Endothelial cell of umbilical vein (primary cell): ENCODE measurements around the gene JAKMIP3. TPM values are rescaled to one million over a fixed set of nuclear protein-coding genes. Genes with fewer than 3 reads are reported as not detected.

ENCODE experiments used
- BruUV-seq: library from RNA; stranded (reverse); fragments of 400-500 nt; replicated peaks from 2 replicates; lab custom pipeline; 2021; lab: Mats Ljungman, UMichigan
- CTCF ChIA-PET: fragments of 300-600, 350-600 bp; sonication (Branson Sonifier 250); formaldehyde crosslinking; loops from one replicate; lab custom pipeline; 2021; ENCODE audit warnings: antibody characterized with exemption, inconsistent platforms; lab: Charles Lee
- POLR2A ChIA-PET: fragments of 300-600, 350-600 bp; sonication (Branson Sonifier 250); formaldehyde crosslinking; loops from one replicate; lab custom pipeline; 2021; ENCODE audit warnings: antibody characterized with exemption, inconsistent platforms; lab: Charles Lee
- DNase-seq: peaks from one replicate; pipeline ENCODE4 v3.0.0-alpha.2; 2011; ENCODE audit warnings: low read depth, low spot score
- FAIRE-seq: peaks from 2 replicates; lab custom pipeline; 2011; peaks lifted over from hg19 to GRCh38; lab: Jason Lieb, UNC
- H2AFZ ChIP-seq: 2 replicates; pipeline ENCODE4 v1.6.0; 2012; ENCODE audit warnings: low read depth, low read length, control low read depth, inconsistent platforms
- H3K27ac ChIP-seq: 2 replicates; pipeline ENCODE4 v1.5.1; 2011; ENCODE audit warnings: low read depth, mild to moderate bottlenecking, control low read depth, low read length, moderate library complexity; ENCODE audit not compliant: insufficient read depth
- H3K27me3 ChIP-seq, 2 experiments: 2 replicates each; pipeline versions ENCODE4 v1.6.0 to v1.6.1; 2011; ENCODE audit warnings: low read length in 2 of 2, mixed read lengths in 1 of 2; ENCODE audit not compliant: control insufficient read depth in 2 of 2, insufficient read depth in 2 of 2
- H3K36me3 ChIP-seq, 2 experiments: 2 replicates in 1 of 2; 3 replicates in 1 of 2; pipeline ENCODE4 v1.5.1; 2011; ENCODE audit warnings: low read length in 2 of 2, mild to moderate bottlenecking in 1 of 2, moderate library complexity in 1 of 2; ENCODE audit not compliant: control insufficient read depth in 2 of 2, insufficient read depth in 2 of 2; ENCODE audit errors: extremely low read depth in 1 of 2
- H3K4me1 ChIP-seq: 3 replicates; pipeline ENCODE4 v1.5.1; 2011; ENCODE audit warnings: mild to moderate bottlenecking, low read length; ENCODE audit not compliant: control insufficient read depth, insufficient read depth; ENCODE audit errors: extremely low read depth
- H3K4me2 ChIP-seq: 2 replicates; pipeline ENCODE4 v1.6.1; 2011; ENCODE audit warnings: low read length, control low read depth, mixed read lengths; ENCODE audit not compliant: insufficient read depth
- H3K4me3 ChIP-seq, 3 experiments: fragments of 200-600 bp in 1 of 3; sonication (generic), shearing (Covaris generic) in 1 of 3; replicated peaks in 1 of 3; 2 replicates each; pipeline ENCODE4 v1.5.1; 2011 to 2016; ENCODE audit warnings: control low read depth in 3 of 3, low read length in 3 of 3, mild to moderate bottlenecking in 2 of 3, inconsistent platforms in 1 of 3, low read depth in 1 of 3, moderate library complexity in 1 of 3; ENCODE audit not compliant: insufficient read depth in 1 of 3
- H3K79me2 ChIP-seq: 2 replicates; pipeline ENCODE4 v1.6.0; 2012; ENCODE audit warnings: low read length, inconsistent platforms; ENCODE audit not compliant: control insufficient read depth, insufficient read depth
- H3K9ac ChIP-seq: replicated peaks from 2 replicates; pipeline ENCODE3; 2011; ENCODE audit warnings: low read length, control low read depth; ENCODE audit not compliant: insufficient read depth; ENCODE audit errors: extremely low read depth
- H3K9me1 ChIP-seq: replicated peaks from 3 replicates; pipeline ENCODE4 v1.6.0; 2011; ENCODE audit warnings: mild to moderate bottlenecking, low read length; ENCODE audit not compliant: control insufficient read depth, insufficient read depth; ENCODE audit errors: extremely low read depth
- H3K9me3 ChIP-seq: replicated peaks from 2 replicates; pipeline ENCODE4 v1.5.1; 2012; ENCODE audit warnings: low read length, inconsistent platforms; ENCODE audit not compliant: control insufficient read depth, insufficient read depth
- H4K20me1 ChIP-seq: replicated peaks from 2 replicates; pipeline ENCODE3; 2011; ENCODE audit warnings: mild to moderate bottlenecking, low read length; ENCODE audit not compliant: control insufficient read depth, insufficient read depth; ENCODE audit errors: extremely low read depth
- CTCF ChIP-seq, 2 donors: IDR thresholded peaks; 1 replicate in 1 of 2; 2 replicates in 1 of 2; pipeline ENCODE4 v1.5.1; 2011; ENCODE audit warnings: low read length in 2 of 2, mild to moderate bottlenecking in 2 of 2, moderate library complexity in 2 of 2, control low read depth in 1 of 2, inconsistent platforms in 1 of 2, low read depth in 1 of 2; ENCODE audit not compliant: insufficient read depth in 1 of 2; ENCODE audit errors: extremely low read depth in 1 of 2
- EZH2 ChIP-seq: IDR thresholded peaks from 2 replicates; pipeline ENCODE4 v1.6.1; 2012; ENCODE audit warnings: borderline replicate concordance, low read depth, mild to moderate bottlenecking, moderate library complexity, low read length, inconsistent platforms; ENCODE audit not compliant: severe bottlenecking
- FOS ChIP-seq: IDR thresholded peaks from 2 replicates; pipeline ENCODE4 v1.6.1; 2011; ENCODE audit warnings: mild to moderate bottlenecking, low read length, moderate library complexity, borderline replicate concordance; ENCODE audit not compliant: insufficient read depth
- GATA2 ChIP-seq: IDR thresholded peaks from 2 replicates; pipeline ENCODE4 v1.7.0; 2011; ENCODE audit warnings: low read depth, mild to moderate bottlenecking, moderate library complexity, mixed read lengths, low read length; ENCODE audit not compliant: insufficient read length, insufficient read depth
- JUN ChIP-seq: IDR thresholded peaks from 2 replicates; pipeline ENCODE4 v1.6.1; 2011; ENCODE audit warnings: borderline replicate concordance, low read depth; ENCODE audit not compliant: insufficient read length, insufficient read depth
- MAX ChIP-seq: IDR thresholded peaks from 2 replicates; pipeline ENCODE4 v1.6.1; 2011; ENCODE audit not compliant: insufficient read depth, insufficient read length
- MYC ChIP-seq: IDR thresholded peaks from one replicate; pipeline ENCODE4 v1.6.1; 2011; ENCODE audit warnings: mild to moderate bottlenecking, low read depth, low read length
- POLR2A ChIP-seq: IDR thresholded peaks from 2 replicates; pipeline ENCODE4 v1.6.1; 2012; ENCODE audit warnings: low read depth, mild to moderate bottlenecking, control low read depth, low read length
- POLR2AphosphoS5 ChIP-seq: IDR thresholded peaks from 2 replicates; pipeline ENCODE4 v1.6.1; 2012; ENCODE audit warnings: low read depth, mild to moderate bottlenecking, control low read depth, low read length, moderate library complexity; ENCODE audit not compliant: insufficient read depth
- dilution Hi-C: fragments of 300-500 bp; cut with MboI; formaldehyde crosslinking; loops from one replicate; pipeline ENCODE4 v1.15.0; 2019; ENCODE audit warnings: low sequenced_read_pairs; ENCODE audit not compliant: extremely low pct_ligation_motif_present
- intact Hi-C: fragments of 100-400 bp; cut with micrococcal nuclease; formaldehyde crosslinking; loops from one replicate; pipeline ENCODE4 v1.10.0; 2022
- polyA plus RNA-seq, 4 experiments: library from polyadenylated mRNA; depleted of rRNA in 3 of 4; stranded (reverse) in 3 of 4; unstranded in 1 of 4; fragments of >200 nt; gene quantifications; 2 replicates each; pipeline versions ENCODE4 v1.2.1 to v1.2.3, GENCODE V29; 2011 to 2012; ENCODE audit warnings: missing spikeins in 1 of 4
- total RNA-seq: library from RNA; stranded (reverse); gene quantifications from 2 replicates; pipeline ENCODE4 v1.2.3, GENCODE V29; 2021

The JAKMIP3 gene
- total and polyA plus RNA-seq, 2 donors (not counting 3 experiments of a cell fraction or from before 2014, with no cell fraction given), result 0.01 TPM; not detected in 1

- Histone ChIP-seq H3K9ac (no peak overlapping the region), H3K27me3 (peaks cover 2 to 8% of the 10 kb centered on the region in 2 experiments), H3K27ac (no peak overlapping the region), H3K79me2 (no peaks in the 10 kb centered on the region), H2AFZ (no peak overlapping the region), H3K4me2 (no peak overlapping the region), H3K36me3 (no peaks in the 10 kb centered on the region), H3K9me1 (no peaks in the 10 kb centered on the region), H3K4me1 (no peaks in the 10 kb centered on the region), H3K4me3 (no peak overlapping the region), H4K20me1 (no peaks in the 10 kb centered on the region), H3K9me3 (no peaks in the 10 kb centered on the region)
- dilution Hi-C loops, result no loop called here
- FAIRE-seq, result no peak
- intact Hi-C loops, result no loop called here
- ChIA-PET CTCF (interaction anchor here (6.4 kb wide), 1 partner anchor 131 kb away, joined by 384 read pairs; no protein-coding TSS in a partner anchor), POLR2A (no interaction called here)
- TF ChIP-seq EZH2, result no peak
- TF ChIP-seq MYC, result no peak
- TF ChIP-seq GATA2, result no peak
- TF ChIP-seq CTCF (IDR thresholded peaks at IDR 0.05; ENCODE audit: extremely low read depth in 1 of 2, insufficient read depth in 1 of 2, low read depth in 1 of 2, low read length in 2 of 2), result no peak
- no peak for TF ChIP-seq MAX
- TF ChIP-seq POLR2AphosphoS5, result no peak
- no peak for TF ChIP-seq FOS
- no peak for TF ChIP-seq JUN
- no peak for TF ChIP-seq POLR2A
- BruUV-seq, result no TSS peak
- no peak for DNase-seq
Observed at GRCh38 chr10:132019366-132019765, 46.4 kb upstream of the JAKMIP3 start.
